Mesenteric fat pad (tissue), 1 donor: ENCODE data around the gene ESRP2. TPM values are rescaled to one million over a fixed set of nuclear protein-coding genes. Genes with fewer than 3 reads are reported as not detected.

ENCODE experiments used
- DNase-seq: peaks from one replicate; pipeline ENCODE4 v3.0.0-alpha.2; 2020; ENCODE audit warnings: low spot score
- total RNA-seq: library from RNA; stranded (reverse); fragmentation: NEBNext Ultra II Directional; extraction: Animal tissue kit (Norgen Biotek cat#: 25700); gene quantifications from one replicate; pipeline ENCODE4 v1.2.1, GENCODE V29; 2021
- donor health status: DM: yes; HTN: yes; CAD: no.

ESRP2 gene
- total RNA-seq, 1 donor from 2014 or later = 0.71 TPM

- DNase-seq = no peak
Measured at GRCh38 chr16:68242085-68242484, 6.2 kb upstream of the ESRP2 start.

GRCh38 chr16:68238029-68238345 lies 2.1 kb upstream of the ESRP2 start:
- DNase-seq = no peak

DNA sequence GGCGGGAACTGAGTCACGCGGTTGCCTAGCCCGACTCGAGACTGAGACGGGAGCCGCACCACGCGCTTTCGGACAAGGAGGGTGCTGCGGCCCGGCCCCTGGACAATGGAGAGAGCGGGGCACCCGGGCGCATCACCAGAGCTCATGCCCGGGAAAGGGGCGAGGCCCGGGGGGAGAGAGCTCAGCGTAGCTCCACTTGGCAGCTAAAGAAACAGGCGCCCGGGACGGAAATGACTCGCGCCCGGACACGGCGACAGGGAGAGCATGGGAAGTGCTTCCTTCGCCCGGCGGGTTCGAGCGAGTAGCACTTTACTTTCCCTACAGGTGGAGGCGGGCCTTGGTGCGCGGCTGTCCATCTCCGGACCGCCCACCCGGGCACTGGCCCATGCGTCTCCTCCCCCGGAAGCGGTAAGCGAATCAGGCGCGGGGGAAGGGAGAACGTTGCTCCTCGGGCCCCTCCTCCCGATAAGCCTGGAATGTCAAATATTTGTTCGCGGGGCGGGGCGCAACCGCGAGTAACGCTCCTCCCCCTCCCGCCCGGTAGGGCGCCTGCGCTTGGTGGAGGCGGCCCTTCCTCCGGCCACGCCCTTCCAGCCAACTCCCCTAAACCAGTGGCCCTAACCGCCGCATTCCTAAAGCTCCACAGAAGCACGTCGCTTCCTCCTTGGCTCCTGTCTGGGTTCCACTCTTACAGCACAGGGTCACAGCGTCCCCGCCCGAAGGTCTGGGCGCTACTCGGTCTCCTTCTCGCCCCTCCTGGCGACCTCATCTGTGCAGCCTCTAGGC lies 1.5 kb upstream of the ESRP2 start:
- DNase-seq = peak; percentile 98

DNA sequence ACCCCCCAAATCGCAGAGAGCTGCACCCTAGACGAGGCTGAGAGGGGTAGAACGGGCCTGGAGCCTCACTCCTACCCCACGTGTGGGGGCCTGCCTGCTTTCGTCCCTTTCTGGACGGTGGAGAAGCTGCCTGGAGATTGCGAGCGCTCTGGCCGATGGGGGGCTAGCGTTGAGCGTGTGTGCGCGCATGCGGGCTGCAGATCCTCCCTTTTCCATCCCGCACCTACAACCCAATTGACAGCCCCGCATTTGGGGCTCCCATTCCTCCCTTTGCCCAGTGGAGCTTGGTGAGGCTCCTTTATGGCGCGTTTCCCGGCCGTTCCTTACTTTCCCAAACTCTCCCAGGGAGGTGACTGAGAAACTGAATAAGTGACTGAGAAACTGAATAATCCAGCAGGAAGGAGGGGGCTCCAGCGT lies 907 bp upstream of the ESRP2 start:
- no peak for DNase-seq

GRCh38 chr16:68236137-68236825 lies 354 bp upstream of the ESRP2 start:
- no peak for DNase-seq

GRCh38 chr16:68235108-68235886 lies 630 bp downstream of the ESRP2 start:
- no peak for DNase-seq

DNA sequence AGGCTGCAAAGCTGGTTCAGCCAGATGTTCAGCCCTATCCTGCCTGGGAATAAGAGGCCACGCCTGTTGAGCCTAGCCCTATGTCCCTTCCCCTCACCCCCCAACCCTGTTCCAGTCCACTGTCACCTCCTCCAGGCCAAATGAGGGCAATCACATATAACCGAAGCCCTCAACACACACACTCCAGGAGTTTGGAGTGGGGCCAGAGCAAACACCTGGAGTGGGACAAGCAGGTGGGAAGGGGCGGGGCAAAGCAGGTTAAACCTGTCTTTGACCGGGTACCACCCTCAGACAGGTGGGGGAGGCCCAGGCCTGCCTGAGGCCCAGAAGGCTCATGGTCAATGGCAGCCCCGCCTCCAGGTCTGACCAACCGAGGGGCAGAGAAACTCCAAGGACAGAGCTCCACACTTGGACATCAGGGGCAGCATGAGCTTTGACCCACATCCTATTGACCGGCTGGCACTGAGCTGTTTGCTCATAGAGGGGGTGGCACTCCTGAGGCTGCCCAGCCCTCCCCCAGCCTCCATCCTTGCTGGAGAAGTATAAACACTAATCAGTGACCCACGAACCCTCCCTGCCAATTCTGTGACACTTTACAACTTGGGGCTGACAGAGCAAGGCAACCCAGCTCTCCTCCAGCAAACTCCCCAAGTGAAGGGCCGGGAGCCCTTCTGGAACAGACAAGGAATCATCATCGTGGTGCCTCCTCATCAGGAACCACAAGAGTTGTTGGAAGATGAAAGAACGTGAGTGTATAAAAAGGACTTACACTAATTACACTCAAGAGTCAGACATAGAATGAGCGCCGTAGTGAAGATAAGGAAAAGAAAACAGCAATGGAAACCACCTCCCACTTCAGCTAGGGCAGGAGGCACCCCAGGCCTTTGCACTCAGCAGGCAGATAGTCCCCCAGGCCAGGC lies 1.5 kb downstream of the ESRP2 start:
- DNase-seq = no peak

GRCh38 chr16:68233835-68234187 lies 2.1 kb downstream of the ESRP2 start:
- no peak for DNase-seq

- DNase-seq = no peak
Measured at GRCh38 chr16:68233085-68233834, 2.7 kb downstream of the ESRP2 start.

GRCh38 chr16:68232335-68232734 lies 3.6 kb downstream of the ESRP2 start:
- no peak for DNase-seq

- DNase-seq = peak; percentile 84
Measured at GRCh38 chr16:68231384-68232136, 4.4 kb downstream of the ESRP2 start.

- peak; percentile 81 for DNase-seq
Measured at GRCh38 chr16:68230956-68231355, 5.0 kb downstream of the ESRP2 start.

DNA sequence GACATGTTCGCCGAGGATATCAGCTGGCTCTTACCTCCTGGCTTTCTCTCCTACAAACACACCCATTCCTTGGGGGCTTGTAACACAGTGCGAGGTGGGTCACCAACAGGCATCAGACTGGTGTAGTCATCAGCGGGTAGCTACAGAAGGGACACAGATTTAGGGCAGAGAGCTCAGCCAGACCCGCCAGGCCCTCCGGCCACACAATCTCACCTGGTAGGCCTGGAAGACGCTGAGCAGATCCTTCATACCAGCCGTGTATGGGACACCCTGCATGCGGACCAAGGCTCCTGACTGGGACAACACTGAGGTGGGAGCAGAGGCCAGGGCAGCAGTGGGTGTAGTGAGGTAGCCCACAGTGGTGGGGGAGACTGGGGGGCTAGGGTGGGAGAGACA lies 5.8 kb downstream of the ESRP2 start:
- DNase-seq = peak; percentile 55

- DNase-seq = peak; percentile 74
Measured at GRCh38 chr16:68229431-68230175, 6.3 kb downstream of the ESRP2 start.

DNA sequence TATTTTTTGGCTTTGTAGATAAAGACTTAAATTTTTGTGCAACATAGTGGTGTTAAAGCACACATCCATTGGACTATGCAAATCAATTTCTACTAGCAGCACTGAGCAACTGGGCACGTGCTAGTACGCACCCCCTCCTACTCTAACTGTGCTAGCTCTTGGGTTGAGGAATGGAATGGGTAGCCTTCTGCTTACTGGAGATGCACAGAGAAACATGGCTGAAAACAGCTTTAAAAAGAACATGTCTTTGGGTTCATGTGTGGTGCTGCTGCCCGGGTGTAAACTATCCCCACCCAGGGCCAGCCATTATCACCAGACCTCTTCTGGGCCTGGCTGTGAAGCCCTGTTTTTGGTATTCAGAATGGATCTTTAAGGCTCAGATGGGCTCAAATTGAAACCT lies 7.3 kb downstream of the ESRP2 start:
- peak; percentile 51 for DNase-seq

DNA sequence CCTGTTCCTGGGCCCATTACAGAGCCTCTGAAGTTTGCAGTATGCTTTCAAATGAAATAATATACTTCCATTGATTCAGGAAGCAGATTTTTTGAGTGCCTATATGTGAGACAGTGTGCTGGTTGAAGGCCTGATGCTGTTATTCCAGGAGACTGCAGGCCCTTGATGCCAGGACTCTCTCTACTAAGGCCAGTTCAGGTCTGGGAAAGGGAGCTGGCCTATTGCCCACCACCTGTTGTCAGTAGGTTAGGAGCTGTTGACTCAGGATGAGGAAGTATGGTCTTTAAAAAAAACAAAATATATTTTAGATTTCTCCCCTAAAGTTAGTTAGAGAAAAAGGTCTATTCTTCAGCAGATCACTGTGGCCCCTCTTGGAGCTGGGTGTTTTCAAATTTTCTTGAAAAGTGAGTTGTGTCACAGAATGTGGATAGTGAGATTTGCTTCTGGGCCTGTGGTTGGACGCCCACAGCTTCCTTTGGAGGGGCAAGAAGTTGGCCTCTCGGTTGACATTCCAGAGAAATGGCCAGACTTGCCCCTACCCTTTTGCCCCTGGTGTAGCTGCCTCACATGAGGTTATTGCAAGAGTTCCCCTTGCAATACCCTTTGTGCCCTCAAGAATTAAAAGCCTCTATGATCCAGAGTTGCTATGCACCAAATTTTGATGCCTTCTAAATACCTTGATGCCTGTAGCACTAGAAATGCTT lies 7.9 kb downstream of the ESRP2 start:
- DNase-seq = no peak

DNA sequence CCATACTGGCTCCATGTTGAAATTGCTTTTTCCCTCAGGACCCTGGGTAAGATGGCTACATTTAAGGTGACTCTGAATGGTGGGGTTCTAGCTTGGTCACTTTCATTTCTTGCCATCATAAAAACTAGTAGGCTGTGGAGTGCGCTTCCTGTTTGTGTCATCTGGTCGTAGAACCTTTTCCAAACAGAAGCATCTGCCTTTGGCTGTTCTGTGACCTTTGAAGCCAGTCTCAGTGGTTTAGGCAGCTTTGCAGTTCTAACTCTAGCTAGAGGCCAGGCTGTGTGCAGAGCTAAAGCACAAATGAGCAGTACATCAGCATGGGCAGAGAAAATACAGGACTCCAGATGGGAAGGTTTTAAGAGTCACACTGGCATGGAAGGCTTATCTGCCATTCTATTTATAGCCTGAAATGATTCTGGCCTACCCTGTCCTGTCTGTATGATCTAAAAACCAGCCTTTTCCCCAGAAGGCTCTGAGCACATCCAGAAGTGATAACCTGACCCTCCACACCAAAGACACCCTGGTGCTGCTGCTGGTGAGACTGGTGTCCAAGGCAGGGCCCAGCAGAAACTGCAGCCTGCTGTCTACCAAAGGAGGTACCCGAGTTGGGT lies 8.6 kb downstream of the ESRP2 start:
- DNase-seq = no peak

GRCh38 chr16:68226116-68226515 lies 9.8 kb downstream of the ESRP2 start:
- DNase-seq = no peak
